Placental pericyte (primary cell): Measurements from ENCODE around the gene PTEN. TPM values are rescaled to one million over a fixed set of nuclear protein-coding genes. Genes with fewer than 3 reads are reported as not detected.

Source experiments
- small RNA-seq: library from RNA; depleted of rRNA; stranded (forward); fragments of <200 nt; gene quantifications from one replicate; pipeline ENCODE3, GENCODE V24; 2012; ENCODE audit warnings: low replicate concordance
- total RNA-seq: library from RNA; depleted of rRNA; stranded (reverse); fragments of >200 nt; gene quantifications from 2 replicates; pipeline ENCODE4 v1.2.3, GENCODE V29; 2012

PTEN gene
- 124 and 150 TPM in 2 replicates for total RNA-seq

GRCh38 chr10:87863053-87863943, at the start of gene PTEN, which contains the start of gene KLLN:
Gene PTEN (plus strand): TSS chr10:87863625. CDS start chr10:87864470, 845 bp downstream.
Gene KLLN (minus strand): TSS chr10:87863533. CDS start chr10:87862487, 1,046 bp downstream.

GRCh38 chr10:87817609-87818504, 45.6 kb upstream of the PTEN start, which contains the start of gene ATAD1:
Gene ATAD1 (minus strand): TSS chr10:87818226. CDS start chr10:87814599, 3,627 bp downstream.

Small RNAs within 50 kb of the gene (small RNA-seq; reads per million reads assigned to genes)
- gene RF00284 = 0.16 reads per million
- gene RN7SL78P = not detected

Other genes starting within 250 kb of the PTEN start
- gene PAPSS2, start 203.7 kb upstream of the PTEN start, total RNA-seq = 131 and 227 TPM in 2 replicates
- gene ATAD1, start 45.4 kb upstream of the PTEN start, total RNA-seq = 39.9 and 59.1 TPM in 2 replicates
- 0.66 and 1.0 TPM in 2 replicates for gene KLLN, start 92 bp upstream of the PTEN start, total RNA-seq